HG02678 (cell line): ENCODE measurements around the gene ADGRG3.
"Not testable (repeated sequence)": the region's sequence is repeated elsewhere in the genome, so short reads cannot be mapped to it uniquely, and the experiment has no call there.

Experiments
- ATAC-seq: cut with Tn5 transposase; IDR thresholded peaks from one replicate; pipeline ENCODE4 v1.9.1; 2021; ENCODE audit warnings: mild to moderate bottlenecking, moderate library complexity; ENCODE audit not compliant: unreplicated experiment

Gene ADGRG3

DNA sequence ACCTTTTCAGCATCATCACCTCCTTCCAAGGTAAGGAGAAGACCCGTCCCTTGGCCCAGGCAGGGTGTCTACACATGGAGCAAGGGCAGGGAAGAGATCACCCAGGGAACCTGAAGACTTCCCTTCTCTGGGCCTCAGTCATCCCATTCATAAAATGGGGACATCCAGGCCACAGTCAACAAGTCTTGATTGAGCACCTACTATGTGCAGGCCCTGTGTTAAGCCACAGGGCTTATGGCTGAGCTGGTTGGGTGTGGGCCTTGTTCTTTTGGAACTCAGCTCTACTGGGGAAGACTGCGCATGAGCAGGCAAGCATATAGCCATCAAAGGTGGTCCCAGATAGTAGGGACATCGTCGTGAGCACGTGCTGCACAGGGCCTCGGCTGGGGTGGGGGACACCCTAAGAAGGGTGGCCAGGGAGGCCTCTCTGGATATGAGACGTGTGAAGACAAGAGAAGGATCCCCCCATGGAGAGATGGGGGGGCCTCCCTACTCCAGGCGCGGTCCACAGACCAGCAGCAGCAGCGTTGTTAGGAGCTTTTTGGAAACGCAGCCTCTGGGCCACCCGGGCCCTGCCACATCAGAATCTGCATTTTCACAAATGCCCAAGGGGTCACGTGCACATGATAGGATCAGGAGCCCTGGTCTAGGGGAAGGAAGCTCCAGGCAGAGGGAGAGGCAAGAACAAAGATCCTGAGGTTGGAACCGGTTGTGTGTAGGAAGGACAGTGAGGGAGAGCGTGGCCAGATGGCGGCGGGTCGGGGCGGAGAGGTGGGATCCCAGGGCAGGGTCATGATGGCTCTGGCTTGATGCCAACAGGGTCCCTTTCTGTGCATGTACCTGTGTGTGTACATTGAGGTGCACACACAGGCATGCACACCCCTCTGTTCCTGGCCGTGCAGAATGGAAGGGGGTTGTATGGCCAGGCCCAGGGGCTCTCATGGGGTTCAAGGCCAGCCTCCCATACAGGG is 5.9 kb upstream of the ADGRG3 start:
- ATAC-seq, result no peak

DNA sequence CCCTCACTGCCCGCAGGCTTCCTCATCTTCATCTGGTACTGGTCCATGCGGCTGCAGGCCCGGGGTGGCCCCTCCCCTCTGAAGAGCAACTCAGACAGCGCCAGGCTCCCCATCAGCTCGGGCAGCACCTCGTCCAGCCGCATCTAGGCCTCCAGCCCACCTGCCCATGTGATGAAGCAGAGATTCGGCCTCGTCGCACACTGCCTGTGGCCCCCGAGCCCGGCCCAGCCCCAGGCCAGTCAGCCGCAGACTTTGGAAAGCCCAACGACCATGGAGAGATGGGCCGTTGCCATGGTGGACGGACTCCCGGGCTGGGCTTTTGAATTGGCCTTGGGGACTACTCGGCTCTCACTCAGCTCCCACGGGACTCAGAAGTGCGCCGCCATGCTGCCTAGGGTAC is 4.7 kb upstream of the ADGRG3 start:
- no peak for ATAC-seq

DNA sequence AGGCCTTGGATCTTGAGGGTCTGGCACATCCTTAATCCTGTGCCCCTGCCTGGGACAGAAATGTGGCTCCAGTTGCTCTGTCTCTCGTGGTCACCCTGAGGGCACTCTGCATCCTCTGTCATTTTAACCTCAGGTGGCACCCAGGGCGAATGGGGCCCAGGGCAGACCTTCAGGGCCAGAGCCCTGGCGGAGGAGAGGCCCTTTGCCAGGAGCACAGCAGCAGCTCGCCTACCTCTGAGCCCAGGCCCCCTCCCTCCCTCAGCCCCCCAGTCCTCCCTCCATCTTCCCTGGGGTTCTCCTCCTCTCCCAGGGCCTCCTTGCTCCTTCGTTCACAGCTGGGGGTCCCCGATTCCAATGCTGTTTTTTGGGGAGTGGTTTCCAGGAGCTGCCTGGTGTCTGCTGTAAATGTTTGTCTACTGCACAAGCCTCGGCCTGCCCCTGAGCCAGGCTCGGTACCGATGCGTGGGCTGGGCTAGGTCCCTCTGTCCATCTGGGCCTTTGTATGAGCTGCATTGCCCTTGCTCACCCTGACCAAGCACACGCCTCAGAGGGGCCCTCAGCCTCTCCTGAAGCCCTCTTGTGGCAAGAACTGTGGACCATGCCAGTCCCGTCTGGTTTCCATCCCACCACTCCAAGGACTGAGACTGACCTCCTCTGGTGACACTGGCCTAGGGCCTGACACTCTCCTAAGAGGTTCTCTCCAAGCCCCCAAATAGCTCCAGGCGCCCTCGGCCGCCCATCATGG is 4.0 kb upstream of the ADGRG3 start:
- no peak for ATAC-seq

GRCh38 chr16:57664662-57665025 is 3.5 kb upstream of the ADGRG3 start:
- ATAC-seq, result no peak

DNA sequence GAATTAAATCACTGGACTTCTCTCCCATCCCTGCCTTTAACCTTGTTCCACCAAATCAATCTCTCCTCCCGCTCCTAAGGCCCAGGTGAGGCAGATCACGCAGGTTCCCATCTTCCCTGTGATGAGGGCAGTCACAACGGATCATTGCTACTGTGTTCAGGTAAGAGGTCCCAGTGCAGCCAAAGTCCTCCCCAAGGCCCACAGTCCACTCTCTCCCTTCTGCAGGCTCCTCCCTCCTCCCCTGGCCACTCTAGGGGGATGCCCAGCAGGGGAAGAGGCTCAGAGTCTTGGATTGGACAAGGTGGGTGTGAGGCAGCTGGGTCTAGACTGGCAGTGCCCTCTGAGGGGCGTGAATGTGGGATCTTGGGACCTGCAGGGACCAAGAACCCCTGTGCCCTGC is 2.6 kb upstream of the ADGRG3 start:
- no peak for ATAC-seq

DNA sequence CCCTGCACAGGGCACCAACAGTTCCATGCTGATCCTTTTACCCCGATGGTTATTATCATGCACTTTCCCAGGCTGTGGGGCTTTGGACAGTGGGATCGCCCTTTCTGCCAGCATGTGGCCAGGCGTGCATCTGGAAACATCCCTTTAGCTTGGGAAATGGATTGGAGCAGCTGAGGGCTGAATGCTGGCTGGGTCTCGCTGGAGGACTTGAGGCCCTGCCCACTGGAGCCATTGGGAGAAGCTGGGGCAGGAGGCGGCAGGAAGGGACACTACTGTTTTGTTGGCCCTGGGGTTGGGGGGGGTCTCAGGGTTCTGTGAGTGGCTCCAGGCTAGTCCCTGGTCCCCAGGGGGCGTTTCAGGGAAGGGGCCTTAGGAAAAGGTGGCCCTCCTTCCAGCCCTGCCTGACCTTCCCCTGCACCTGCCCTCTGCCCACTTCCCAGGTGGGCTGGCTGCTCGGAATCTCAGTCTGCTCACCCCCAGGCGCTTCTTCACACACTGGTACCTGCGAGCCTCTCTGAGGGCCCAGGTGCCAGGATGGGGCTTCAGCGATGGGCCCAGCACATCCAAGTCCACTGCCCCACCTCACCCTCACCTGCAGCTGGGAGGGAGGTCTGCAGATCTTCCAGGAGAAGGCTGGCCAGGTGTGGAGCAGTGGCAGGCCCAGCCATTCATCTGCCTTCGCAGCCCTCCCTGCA is 1.6 kb upstream of the ADGRG3 start:
- no peak for ATAC-seq

DNA sequence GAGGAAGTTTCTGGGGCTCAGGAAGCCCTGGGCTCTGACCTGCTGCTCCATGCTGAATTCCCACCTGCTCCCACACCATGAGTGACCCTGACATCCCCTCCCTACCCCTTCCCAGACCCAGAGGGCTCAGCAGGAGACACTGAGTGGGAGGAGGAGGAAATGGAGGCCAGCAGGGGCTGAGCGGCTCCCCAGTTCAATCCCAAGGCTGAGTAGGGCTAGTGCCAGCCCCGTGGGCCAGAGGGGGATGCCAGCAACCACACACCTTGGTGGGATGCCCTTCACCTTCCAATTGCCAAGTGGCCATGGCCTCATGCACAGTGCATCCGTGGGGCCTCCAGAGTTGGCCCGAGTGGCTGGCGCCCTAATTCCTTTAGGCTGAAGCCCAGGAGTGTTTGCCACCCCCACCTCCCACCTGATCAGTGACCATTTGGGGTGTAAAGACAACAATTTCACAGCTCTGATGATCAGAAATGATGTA is 1.0 kb upstream of the ADGRG3 start:
- no peak for ATAC-seq

- no peak for ATAC-seq
Measured at GRCh38 chr16:57667526-57668262, 412 bp upstream of the ADGRG3 start.

DNA sequence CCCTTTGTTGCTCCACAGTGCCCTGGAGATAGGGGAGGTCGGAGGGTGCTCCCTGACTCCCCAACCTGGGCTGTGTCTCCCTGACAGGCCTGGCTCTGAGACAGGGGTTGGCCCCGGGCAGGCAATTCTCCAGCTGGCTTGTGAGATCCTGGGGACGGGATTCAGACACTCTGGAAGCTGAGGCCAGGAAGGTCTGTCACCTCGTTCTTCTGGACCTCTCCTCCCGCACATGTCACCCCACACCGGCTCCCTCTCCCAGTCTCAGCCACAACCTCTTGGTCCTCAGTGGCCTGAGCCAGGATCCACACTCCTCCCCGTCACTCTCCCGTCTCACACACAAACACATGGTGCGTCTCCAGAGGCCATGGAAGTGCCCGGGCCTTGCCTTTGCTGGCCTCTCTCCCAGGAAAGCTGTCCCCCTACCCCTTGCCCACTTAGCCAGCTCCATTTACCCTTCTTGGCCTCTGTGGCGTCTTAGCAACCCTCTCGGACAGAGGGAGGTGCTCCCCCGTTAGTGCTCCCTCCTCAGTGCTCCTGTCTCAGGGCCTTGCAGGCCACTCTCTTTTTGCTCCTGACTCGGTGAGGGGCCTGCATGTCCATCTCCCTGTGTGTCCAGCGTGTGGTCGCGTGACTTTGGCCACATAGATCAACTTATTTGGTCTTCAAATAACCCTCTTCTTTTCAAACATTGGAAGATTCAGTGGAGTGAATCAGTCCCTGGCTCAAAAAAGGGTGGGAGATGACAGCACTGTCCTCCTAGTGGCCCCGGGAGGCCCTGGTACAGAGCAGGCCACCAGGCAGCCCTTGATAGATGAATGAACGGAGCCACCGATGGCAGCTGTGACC is 747 bp downstream of the ADGRG3 start:
- no peak for ATAC-seq

DNA sequence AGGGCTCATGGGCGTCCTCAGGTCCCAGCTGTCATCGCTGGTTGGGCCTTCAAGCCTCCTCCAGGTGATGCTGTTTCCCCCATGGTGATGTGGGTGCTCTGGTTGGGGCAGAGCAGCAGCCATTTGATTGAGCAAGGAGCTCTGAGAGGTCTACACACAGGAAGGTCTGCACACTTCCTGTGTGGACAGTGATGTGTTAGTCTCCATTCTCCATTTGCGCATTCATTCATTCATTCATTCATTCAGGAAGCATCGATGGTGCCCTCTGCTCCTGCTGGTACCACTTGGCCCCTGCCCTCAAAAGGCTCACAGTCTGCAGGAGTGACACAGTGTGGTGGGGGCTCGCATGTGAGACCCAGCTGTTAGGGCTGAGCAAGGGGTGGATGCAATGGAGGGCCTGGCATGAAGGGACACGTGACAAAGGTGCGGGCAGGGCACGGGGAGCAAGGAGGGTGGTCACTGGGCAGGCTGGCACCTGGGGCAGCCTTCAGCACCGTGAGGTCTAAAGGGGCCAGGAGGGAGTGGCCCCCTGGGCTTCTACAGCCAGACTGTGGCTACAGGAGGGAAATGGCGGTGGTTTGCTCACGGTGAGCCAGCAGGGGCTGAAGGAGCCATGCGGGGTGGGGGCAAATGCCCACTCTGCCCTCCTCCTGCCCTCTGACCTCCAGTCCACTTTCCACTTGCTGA is 1.5 kb downstream of the ADGRG3 start:
- ATAC-seq, result no peak

- ATAC-seq, result no peak
Measured at GRCh38 chr16:57670196-57670595, 2.1 kb downstream of the ADGRG3 start.

- not testable (repeated sequence) for ATAC-seq
Measured at GRCh38 chr16:57671451-57671850, 3.3 kb downstream of the ADGRG3 start.

GRCh38 chr16:57672416-57672815 is 4.3 kb downstream of the ADGRG3 start:
- no peak for ATAC-seq

DNA sequence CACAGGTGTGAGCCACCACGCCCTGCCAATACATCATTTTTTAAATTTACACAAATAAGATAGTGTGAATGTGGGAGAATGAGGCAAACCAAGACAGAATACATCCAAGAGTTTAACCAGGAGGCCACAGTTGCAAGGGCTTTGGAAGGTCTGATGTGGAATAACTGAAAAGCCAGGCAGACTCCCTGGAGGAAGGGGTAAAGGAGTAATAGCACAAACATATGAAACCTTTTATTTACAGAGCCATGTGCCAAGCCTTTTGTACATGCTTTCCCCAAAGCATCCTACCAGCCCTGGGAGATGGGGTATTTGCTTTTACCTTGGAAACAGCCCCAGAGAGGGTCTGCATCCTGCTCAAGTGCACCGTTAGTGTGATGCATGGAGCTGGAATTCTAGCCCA is 4.7 kb downstream of the ADGRG3 start:
- ATAC-seq, result no peak

DNA sequence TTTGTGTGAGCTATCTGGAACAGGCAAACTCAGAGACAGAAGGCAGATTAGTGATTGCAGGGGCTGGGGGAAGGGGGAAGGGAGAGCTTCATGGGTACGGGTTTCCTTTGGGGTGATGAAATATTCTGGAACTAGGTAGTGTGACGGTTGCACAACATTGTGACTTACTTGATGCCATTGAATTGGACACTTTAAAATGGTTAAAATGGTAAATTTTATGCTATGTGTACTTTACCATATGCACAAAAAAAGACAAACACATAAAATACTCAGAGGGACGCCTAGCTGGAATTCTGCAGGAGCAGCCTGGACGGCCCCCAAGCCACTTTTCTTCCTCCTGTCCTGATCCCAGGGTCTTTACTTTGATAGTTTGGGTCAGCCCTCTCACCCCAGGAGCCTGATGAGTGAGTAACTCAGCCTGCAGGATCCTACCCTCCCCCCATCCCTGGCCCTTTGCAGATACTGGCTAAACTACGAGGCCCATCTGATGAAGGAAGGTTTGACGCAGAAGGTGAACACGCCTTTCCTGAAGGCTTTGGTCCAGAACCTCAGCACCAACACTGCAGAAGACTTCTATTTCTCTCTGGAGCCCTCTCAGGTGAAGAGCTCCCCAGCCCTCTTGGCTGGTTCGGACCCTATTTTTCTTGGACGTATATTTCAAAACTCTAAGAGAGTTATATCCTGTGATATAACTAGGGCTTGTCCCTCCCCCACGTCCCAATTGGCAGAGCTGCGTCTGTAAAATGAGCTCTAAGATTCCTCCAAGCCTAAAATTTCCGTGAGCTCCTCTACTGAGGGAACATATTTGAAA is 7.8 kb downstream of the ADGRG3 start:
- no peak for ATAC-seq

- no peak for ATAC-seq
Measured at GRCh38 chr16:57676553-57677085, 8.5 kb downstream of the ADGRG3 start.

GRCh38 chr16:57677622-57678369 is 9.7 kb downstream of the ADGRG3 start:
- no peak for ATAC-seq
